Breast epithelium (tissue), 4 donors: ENCODE measurements around the gene SRPK1. TPM values are rescaled to one million over a fixed set of nuclear protein-coding genes. Genes with fewer than 3 reads are reported as not detected.
"Not testable (repeated sequence)": the region's sequence is repeated elsewhere in the genome, so short reads cannot be mapped to it uniquely, and the experiment has no call there.

Source experiments
- DNase-seq, 2 donors: peaks; one replicate each; pipeline ENCODE4 v3.0.0-alpha.2; 2019; ENCODE audit warnings: low spot score in 2 of 2
- H3K27ac ChIP-seq, 2 donors: fragments of 200-600 bp; sonication (generic) in 1 of 2; one replicate each; pipeline ENCODE4 v1.5.1; 2016 to 2019; ENCODE audit warnings: mild to moderate bottlenecking in 1 of 2
- H3K27me3 ChIP-seq, 2 donors: fragments of 200-600 bp; sonication (generic) in 1 of 2; one replicate each; pipeline versions ENCODE4 v1.5.1 to v1.6.0; 2017 to 2019; ENCODE audit warnings: control low read depth in 1 of 2, mild to moderate bottlenecking in 1 of 2
- H3K36me3 ChIP-seq: fragments of 200-600 bp; one replicate; pipeline ENCODE4 v1.5.1; 2019
- H3K4me1 ChIP-seq, 2 donors: fragments of 200-600 bp; sonication (generic); one replicate each; pipeline ENCODE4 v1.5.1; 2016 to 2019; ENCODE audit warnings: control low read depth in 1 of 2
- H3K4me3 ChIP-seq, 3 donors: fragments of 200-600 bp; sonication (generic); 1 replicate in 2 of 3; 2 replicates in 1 of 3; pipeline ENCODE4 v1.5.1; 2016 to 2019; ENCODE audit warnings: mild to moderate bottlenecking in 3 of 3, moderate library complexity in 2 of 3
- H3K9me3 ChIP-seq, 2 donors: fragments of 200-600 bp; sonication (generic) in 1 of 2; one replicate each; pipeline ENCODE4 v1.5.1; 2016 to 2019; ENCODE audit warnings: control low read depth in 1 of 2
- POLR2A ChIP-seq: fragments of 450-650 bp; IDR thresholded peaks from one replicate; pipeline ENCODE4 v1.6.1; 2016; ENCODE audit warnings: antibody characterized with exemption, mild to moderate bottlenecking, moderate library complexity
- POLR2AphosphoS5 ChIP-seq, 3 donors: sonication (generic); formaldehyde crosslinking; IDR thresholded peaks; one replicate each; pipeline ENCODE4 v1.6.1; 2017; ENCODE audit warnings: antibody characterized with exemption in 3 of 3
- intact Hi-C: fragments of 100-400 bp; cut with DNase I; formaldehyde crosslinking; loops from one replicate; pipeline ENCODE4 v1.15.1; 2023; ENCODE audit warnings: low total_unique reads
- total RNA-seq, 3 donors: library from RNA; depleted of rRNA; stranded (reverse); fragments of >200 nt; gene quantifications; one replicate each; pipeline ENCODE4 v1.1.0, GENCODE V29; 2016
- TF ChIP-seq, protein P1 (sequence below), 3 donors: fragments of 450-650 bp; IDR thresholded peaks; one replicate each; pipeline ENCODE4 v1.5.1; 2016 to 2017; ENCODE audit warnings: antibody characterized with exemption in 3 of 3, mild to moderate bottlenecking in 3 of 3, moderate library complexity in 3 of 3

Gene SRPK1
- total RNA-seq, 3 donors from 2014 or later, result 29.1 to 77.7 (median 61.3) TPM

- no peak for DNase-seq
- intact Hi-C loops, result no loop called here
- H3K36me3 ChIP-seq, result no peaks in the 10 kb centered on the region
- no peaks in the 10 kb centered on the region for H3K4me1 ChIP-seq
- H3K27ac ChIP-seq, result no peak overlapping the region
- H3K9me3 ChIP-seq, result no peaks in the 10 kb centered on the region
- H3K4me3 ChIP-seq, result no peak overlapping the region
- TF ChIP-seq POLR2A, result no peak
- TF ChIP-seq POLR2AphosphoS5 (IDR thresholded peaks at IDR 0.05), result no peak
- TF ChIP-seq, protein P1, sequence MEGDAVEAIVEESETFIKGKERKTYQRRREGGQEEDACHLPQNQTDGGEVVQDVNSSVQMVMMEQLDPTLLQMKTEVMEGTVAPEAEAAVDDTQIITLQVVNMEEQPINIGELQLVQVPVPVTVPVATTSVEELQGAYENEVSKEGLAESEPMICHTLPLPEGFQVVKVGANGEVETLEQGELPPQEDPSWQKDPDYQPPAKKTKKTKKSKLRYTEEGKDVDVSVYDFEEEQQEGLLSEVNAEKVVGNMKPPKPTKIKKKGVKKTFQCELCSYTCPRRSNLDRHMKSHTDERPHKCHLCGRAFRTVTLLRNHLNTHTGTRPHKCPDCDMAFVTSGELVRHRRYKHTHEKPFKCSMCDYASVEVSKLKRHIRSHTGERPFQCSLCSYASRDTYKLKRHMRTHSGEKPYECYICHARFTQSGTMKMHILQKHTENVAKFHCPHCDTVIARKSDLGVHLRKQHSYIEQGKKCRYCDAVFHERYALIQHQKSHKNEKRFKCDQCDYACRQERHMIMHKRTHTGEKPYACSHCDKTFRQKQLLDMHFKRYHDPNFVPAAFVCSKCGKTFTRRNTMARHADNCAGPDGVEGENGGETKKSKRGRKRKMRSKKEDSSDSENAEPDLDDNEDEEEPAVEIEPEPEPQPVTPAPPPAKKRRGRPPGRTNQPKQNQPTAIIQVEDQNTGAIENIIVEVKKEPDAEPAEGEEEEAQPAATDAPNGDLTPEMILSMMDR (IDR thresholded peaks at IDR 0.05), result no peak
- H3K27me3 ChIP-seq, result no peaks in the 10 kb centered on the region
Observed at GRCh38 chr6:35942355-35942754, 21.5 kb upstream of the SRPK1 start.

DNA sequence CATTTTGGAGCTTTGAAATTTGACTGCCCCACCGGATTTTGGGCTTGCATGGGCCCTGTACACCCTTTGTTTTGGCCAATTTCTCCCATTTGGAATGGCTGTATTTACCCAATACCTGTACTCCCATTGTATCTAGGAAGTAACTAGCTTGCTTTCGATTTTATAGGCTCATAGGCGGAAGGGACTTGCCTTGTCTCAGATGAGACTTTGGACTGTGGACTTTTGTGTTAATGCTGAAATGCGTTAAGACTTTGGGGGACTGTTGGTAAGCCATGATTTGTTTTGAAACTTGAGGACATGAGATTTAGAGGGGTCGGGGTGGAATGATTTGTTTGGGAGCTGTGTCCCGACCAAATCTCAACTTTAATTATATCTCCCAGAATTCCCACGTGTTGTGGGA lies 20.3 kb upstream of the SRPK1 start:
- H3K9me3 ChIP-seq, H3K27me3 ChIP-seq, H3K4me1 ChIP-seq, DNase-seq, H3K36me3 ChIP-seq, intact Hi-C loops, H3K4me3 ChIP-seq, H3K27ac ChIP-seq: not testable (repeated sequence)

GRCh38 chr6:35940014-35940413 lies 19.1 kb upstream of the SRPK1 start:
- H3K4me1 ChIP-seq, H3K27me3 ChIP-seq, H3K9me3 ChIP-seq, H3K27ac ChIP-seq, H3K36me3 ChIP-seq, H3K4me3 ChIP-seq, DNase-seq, intact Hi-C loops: not testable (repeated sequence)

DNA sequence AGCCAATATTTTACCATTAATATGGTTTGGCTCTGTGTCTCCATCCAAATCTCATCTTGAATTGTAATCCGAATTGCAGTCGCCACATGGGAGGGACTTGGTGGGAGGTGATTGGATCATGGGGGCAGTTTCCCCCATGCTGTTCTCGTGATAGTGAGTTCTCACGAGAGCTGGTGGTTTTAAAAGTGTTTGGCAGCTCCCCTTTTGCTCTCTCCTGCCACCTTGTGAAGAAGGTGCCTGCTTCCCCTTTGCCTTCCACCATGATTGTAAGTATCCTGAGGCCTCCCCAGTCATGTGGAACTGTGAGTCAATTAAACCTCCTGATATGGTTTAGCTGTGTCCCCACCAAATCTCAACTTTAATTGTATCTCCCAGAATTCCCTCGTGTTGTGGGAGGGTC lies 18.4 kb upstream of the SRPK1 start:
- H3K27ac ChIP-seq, intact Hi-C loops, H3K36me3 ChIP-seq, H3K27me3 ChIP-seq, H3K4me3 ChIP-seq, DNase-seq, H3K4me1 ChIP-seq, H3K9me3 ChIP-seq: not testable (repeated sequence)

DNA sequence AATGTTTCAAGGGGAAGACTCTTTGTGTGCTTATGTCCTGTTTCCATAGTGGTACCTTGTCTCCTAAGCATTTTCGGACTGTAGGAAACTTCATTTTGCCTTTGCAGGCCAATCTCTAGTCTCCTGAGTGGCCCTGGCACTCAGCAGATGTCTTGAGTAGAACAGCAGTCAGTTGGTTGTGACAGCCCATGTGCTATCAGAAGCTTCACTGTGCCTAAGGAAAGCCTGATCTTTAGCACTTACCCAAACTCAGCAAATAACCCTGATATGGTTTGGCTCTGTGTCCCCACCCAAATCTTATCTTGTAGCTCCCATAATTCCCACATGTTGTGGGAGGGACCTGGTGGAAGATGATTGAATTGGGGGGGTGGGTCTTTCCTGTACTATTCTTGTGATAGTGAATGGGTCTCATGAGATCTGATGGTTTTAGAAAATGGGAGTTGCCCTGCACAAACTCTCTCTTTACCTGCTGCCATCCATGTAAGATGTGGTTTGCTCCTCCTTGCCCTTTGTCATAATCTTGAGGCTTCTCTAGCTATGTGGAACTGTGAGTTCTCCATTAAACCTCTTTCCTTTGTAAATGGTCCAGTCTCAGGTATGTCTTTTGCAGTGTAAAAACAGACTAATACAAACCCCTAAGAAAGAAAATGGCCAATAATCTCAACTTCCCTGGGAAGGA lies 15.9 kb upstream of the SRPK1 start:
- H3K36me3 ChIP-seq, result no peaks in the 10 kb centered on the region
- H3K4me1 ChIP-seq, result no peaks in the 10 kb centered on the region
- no peaks in the 10 kb centered on the region for H3K27me3 ChIP-seq
- TF ChIP-seq POLR2AphosphoS5 (IDR thresholded peaks at IDR 0.05) (no peak), POLR2A (no peak)
- TF ChIP-seq, protein P1 (IDR thresholded peaks at IDR 0.05), result no peak
- H3K4me3 ChIP-seq, result no peak overlapping the region
- intact Hi-C loops, result no loop called here
- no peak for DNase-seq
- H3K9me3 ChIP-seq, result no peaks in the 10 kb centered on the region
- H3K27ac ChIP-seq, result no peak overlapping the region

DNA sequence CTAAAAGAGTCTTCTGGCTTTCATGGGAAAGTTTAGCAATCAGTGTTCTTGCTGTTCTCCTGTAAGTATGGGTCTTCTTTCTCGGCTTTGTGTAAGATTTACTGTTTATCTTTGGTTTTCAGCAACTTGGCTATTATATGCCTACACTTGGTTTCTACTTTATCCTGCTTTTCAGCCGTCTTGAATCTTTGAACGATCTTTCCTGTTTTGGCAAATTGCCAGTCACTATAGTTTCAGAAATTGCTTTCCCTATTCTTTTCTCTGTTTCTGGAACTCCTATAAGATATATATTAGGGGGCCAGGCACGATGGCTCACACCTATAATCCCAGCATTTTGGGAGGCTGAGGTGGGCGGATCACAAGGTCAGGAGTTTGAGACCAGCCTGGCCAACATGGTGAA lies 14.6 kb upstream of the SRPK1 start:
- DNase-seq, result no peak
- Histone ChIP-seq H3K27me3 (no peaks in the 10 kb centered on the region), H3K4me1 (no peaks in the 10 kb centered on the region), H3K27ac (no peak overlapping the region), H3K9me3 (no peaks in the 10 kb centered on the region), H3K36me3 (no peaks in the 10 kb centered on the region), H3K4me3 (no peak overlapping the region)
- intact Hi-C loops, result no loop called here
- TF ChIP-seq POLR2A (no peak), POLR2AphosphoS5 (IDR thresholded peaks at IDR 0.05) (no peak)
- TF ChIP-seq, protein P1 (IDR thresholded peaks at IDR 0.05), result no peak

DNA sequence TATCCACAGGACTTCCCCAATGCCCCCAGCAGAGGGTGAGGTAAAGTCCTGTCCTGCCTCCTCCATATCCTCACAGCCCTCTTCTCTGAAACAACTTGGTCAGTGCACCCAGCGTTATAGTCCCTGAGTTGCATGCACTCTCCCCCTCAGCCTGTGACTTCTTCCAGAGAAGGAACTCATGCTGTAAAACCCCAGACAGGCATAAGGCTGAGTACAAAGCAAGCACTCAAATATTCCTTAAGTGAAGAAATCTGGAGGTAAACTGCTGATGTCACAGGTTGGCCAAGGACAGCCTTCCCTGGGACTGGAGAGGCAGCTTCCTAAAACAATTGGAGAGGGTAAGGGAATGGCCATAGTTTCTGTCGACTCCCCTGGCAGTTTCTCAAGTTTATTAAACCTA lies 12.9 kb upstream of the SRPK1 start:
- Histone ChIP-seq H3K4me1 (no peaks in the 10 kb centered on the region), H3K9me3 (no peaks in the 10 kb centered on the region), H3K27me3 (no peaks in the 10 kb centered on the region), H3K27ac (no peak overlapping the region), H3K36me3 (no peaks in the 10 kb centered on the region), H3K4me3 (no peak overlapping the region)
- no peak for DNase-seq
- TF ChIP-seq POLR2AphosphoS5 (IDR thresholded peaks at IDR 0.05) (no peak), POLR2A (no peak)
- TF ChIP-seq, protein P1 (IDR thresholded peaks at IDR 0.05), result no peak
- intact Hi-C loops, result no loop called here

- H3K9me3 ChIP-seq, DNase-seq, intact Hi-C loops, H3K4me3 ChIP-seq, H3K27me3 ChIP-seq, H3K27ac ChIP-seq, H3K4me1 ChIP-seq, H3K36me3 ChIP-seq: not testable (repeated sequence)
Observed at GRCh38 chr6:35931873-35932272, 11.0 kb upstream of the SRPK1 start.
